Activated CD4-positive, alpha-beta T cell treated with anti-CD3 and anti-CD28 coated beads, Interleukin-2, amount 50 U/mL, for 1 hour (primary cell): ENCODE data around the gene ANKFY1.
"Not testable (repeated sequence)": the region's sequence is repeated elsewhere in the genome, so short reads cannot be mapped to it uniquely, and the experiment has no call there.

Experiments used
- DNase-seq: peaks from one replicate; pipeline ENCODE4 v3.0.0-alpha.2; 2020

Gene ANKFY1

GRCh38 chr17:4255271-4255670 is 8.5 kb downstream of the ANKFY1 start:
- DNase-seq, result not testable (repeated sequence)

GRCh38 chr17:4250887-4251286 is 12.9 kb downstream of the ANKFY1 start:
- no peak for DNase-seq

GRCh38 chr17:4249452-4250029 is 14.2 kb downstream of the ANKFY1 start:
- no peak for DNase-seq

- DNase-seq, result no peak
Observed at GRCh38 chr17:4248504-4249277, 15.1 kb downstream of the ANKFY1 start.

- no peak for DNase-seq
Observed at GRCh38 chr17:4247971-4248388, 15.8 kb downstream of the ANKFY1 start.

GRCh38 chr17:4247361-4247970 is 16.3 kb downstream of the ANKFY1 start:
- DNase-seq, result no peak

- DNase-seq, result no peak
Observed at GRCh38 chr17:4246674-4247073, 17.1 kb downstream of the ANKFY1 start.

- no peak for DNase-seq
Observed at GRCh38 chr17:4241535-4241934, 22.2 kb downstream of the ANKFY1 start.

GRCh38 chr17:4236456-4236855 is 27.3 kb downstream of the ANKFY1 start:
- DNase-seq, result no peak

- no peak for DNase-seq
Observed at GRCh38 chr17:4235372-4236279, 28.2 kb downstream of the ANKFY1 start.

- DNase-seq, result no peak
Observed at GRCh38 chr17:4234401-4234800, 29.4 kb downstream of the ANKFY1 start.

GRCh38 chr17:4233668-4234258 is 30.0 kb downstream of the ANKFY1 start:
- no peak for DNase-seq

GRCh38 chr17:4232168-4232813 is 31.5 kb downstream of the ANKFY1 start:
- DNase-seq, result no peak

GRCh38 chr17:4229627-4230541 is 33.9 kb downstream of the ANKFY1 start:
- DNase-seq, result no peak

GRCh38 chr17:4221899-4222659 is 41.7 kb downstream of the ANKFY1 start:
- DNase-seq, result no peak

- no peak for DNase-seq
Observed at GRCh38 chr17:4221163-4221562, 42.6 kb downstream of the ANKFY1 start.

- DNase-seq, result no peak
Observed at GRCh38 chr17:4220655-4221054, 43.1 kb downstream of the ANKFY1 start.

- no peak for DNase-seq
Observed at GRCh38 chr17:4219241-4219640, 44.5 kb downstream of the ANKFY1 start.

- no peak for DNase-seq
Observed at GRCh38 chr17:4215882-4216570, 47.8 kb downstream of the ANKFY1 start.

- DNase-seq, result no peak
Observed at GRCh38 chr17:4214157-4214556, 49.6 kb downstream of the ANKFY1 start.
